Panc1 (cell line): ENCODE measurements around the gene COMMD2. TPM values are rescaled to one million over a fixed set of nuclear protein-coding genes. Genes with fewer than 3 reads are reported as not detected.

Source experiments
- ATAC-seq: fragments of 200-7000 bp; cut with Tn5 transposase; 2 replicates; pipeline ENCODE4 v1.9.1; 2020; ENCODE audit warnings: mild to moderate bottlenecking, moderate library complexity
- BruUV-seq: library from RNA; stranded (reverse); fragments of 400-500 nt; replicated peaks from 2 replicates; lab custom pipeline; 2021; lab: Mats Ljungman, UMichigan
- CTCF ChIA-PET: fragments of 300-600 bp; sonication (Branson Sonifier 250); formaldehyde crosslinking; loops from one replicate; lab custom pipeline; 2022; ENCODE audit warnings: antibody characterized with exemption; lab: Charles Lee
- POLR2A ChIA-PET: fragments of 300-600 bp; sonication (Branson Sonifier 250); formaldehyde crosslinking; loops from one replicate; lab custom pipeline; 2022; ENCODE audit warnings: antibody characterized with exemption; lab: Charles Lee
- DNase-seq: peaks from one replicate; pipeline ENCODE4 v3.0.0-alpha.2; 2010; ENCODE audit warnings: low read depth, low spot score
- H3K27ac ChIP-seq: 2 replicates; pipeline ENCODE4 v1.5.1; 2011; ENCODE audit warnings: mild to moderate bottlenecking, low read length, inconsistent platforms
- H3K27me3 ChIP-seq: fragments of 200-500 bp; sonication (Bioruptor generic); 2 replicates; pipeline ENCODE4 v1.6.0; 2014; ENCODE audit warnings: low read length, inconsistent platforms; ENCODE audit not compliant: control insufficient read depth, insufficient read depth
- H3K36me3 ChIP-seq: fragments of 200-500 bp; sonication (Bioruptor generic); 2 replicates; pipeline ENCODE4 v1.5.1; 2014; ENCODE audit warnings: inconsistent platforms, mild to moderate bottlenecking, low read length, moderate library complexity; ENCODE audit not compliant: control insufficient read depth, insufficient read depth
- H3K4me1 ChIP-seq: 2 replicates; pipeline ENCODE4 v1.5.1; 2011; ENCODE audit warnings: inconsistent platforms, mild to moderate bottlenecking, low read length, moderate library complexity; ENCODE audit not compliant: control insufficient read depth, insufficient read depth
- H3K4me3 ChIP-seq, 2 experiments: 2 replicates each; pipeline ENCODE4 v1.5.1; 2011 to 2012; ENCODE audit warnings: low read depth in 2 of 2, low read length in 2 of 2, mild to moderate bottlenecking in 2 of 2, inconsistent platforms in 1 of 2, moderate library complexity in 1 of 2
- H3K9me3 ChIP-seq: fragments of 200-500 bp; sonication (Bioruptor generic); 2 replicates; pipeline ENCODE4 v1.5.1; 2014; ENCODE audit warnings: low read depth, mild to moderate bottlenecking, inconsistent platforms, low read length, moderate library complexity; ENCODE audit not compliant: control insufficient read depth, insufficient read depth
- POLR2AphosphoS5 ChIP-seq: IDR thresholded peaks from 2 replicates; pipeline ENCODE4 v1.6.1; 2012; ENCODE audit warnings: mild to moderate bottlenecking, low read depth, low read length, moderate library complexity
- SIN3A ChIP-seq: IDR thresholded peaks from 2 replicates; pipeline ENCODE4 v1.6.1; 2012; ENCODE audit warnings: low read depth, mild to moderate bottlenecking, low read length, moderate library complexity, borderline replicate concordance; ENCODE audit not compliant: insufficient read depth
- TCF7L2 ChIP-seq: IDR thresholded peaks from 2 replicates; pipeline ENCODE4 v1.6.1; 2011; ENCODE audit warnings: mild to moderate bottlenecking, low read depth, low read length, inconsistent platforms
- in situ Hi-C: cut with HindIII; loops from 2 replicates; pipeline ENCODE4 v1.10.0; 2016; ENCODE audit warnings: low sequenced_read_pairs, low pct_unique_long_range_greater_than_20kb
- intact Hi-C: fragments of 100-400 bp; cut with micrococcal nuclease; formaldehyde crosslinking; loops from one replicate; pipeline ENCODE4 v1.10.0; 2022; ENCODE audit not compliant: unreplicated experiment
- total RNA-seq: library from RNA; stranded (reverse); gene quantifications from one replicate; pipeline ENCODE4 v1.2.1, GENCODE V29; 2021; ENCODE audit not compliant: unreplicated experiment
- TF ChIP-seq, protein P1 (sequence below), 2 experiments: IDR thresholded peaks; 2 replicates each; pipeline ENCODE4 v1.6.1; 2011 to 2012; ENCODE audit warnings: low read depth in 2 of 2, control low read depth in 1 of 2, low read length in 1 of 2, mild to moderate bottlenecking in 1 of 2, moderate library complexity in 1 of 2; ENCODE audit not compliant: insufficient read depth in 1 of 2
- TF ChIP-seq, protein P2 (sequence below): fragments of 450-650 bp; IDR thresholded peaks from 2 replicates; pipeline ENCODE4 v1.5.1; 2017; ENCODE audit warnings: mild to moderate bottlenecking

The COMMD2 gene
- total RNA-seq, 1 experiment from 2014 or later = 70.2 TPM

DNA sequence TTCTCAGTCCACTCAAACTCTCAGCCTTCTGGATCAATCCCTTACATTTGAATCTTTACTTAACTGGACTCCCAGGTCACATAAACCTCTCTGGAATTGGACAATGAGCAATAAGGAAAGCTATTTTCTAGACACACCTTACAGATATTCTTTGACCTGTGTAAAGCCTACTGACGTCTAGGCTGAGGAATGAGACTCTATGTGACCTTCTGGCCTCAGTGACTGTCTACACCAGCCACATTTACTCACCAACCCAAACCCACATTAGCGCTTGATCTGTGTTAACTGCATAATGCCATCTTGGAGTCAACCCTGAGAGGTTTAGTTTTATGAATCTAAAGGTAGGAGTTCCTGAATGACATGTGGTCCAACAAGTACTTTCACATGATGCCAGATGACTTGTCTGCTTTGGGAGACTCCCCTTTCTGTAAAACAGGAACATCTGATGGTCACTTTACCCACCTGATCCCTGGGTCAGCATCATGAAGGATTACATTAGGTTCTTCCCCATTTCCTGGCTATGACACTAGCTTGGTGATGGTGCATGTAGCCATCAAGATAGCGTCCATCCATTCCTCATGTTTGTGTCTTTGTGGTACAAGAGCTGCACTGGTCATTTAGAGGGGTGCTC is 11.4 kb upstream of the COMMD2 start:
- Histone ChIP-seq H3K36me3 (no peaks in the 10 kb centered on the region), H3K27ac (no peak overlapping the region), H3K27me3 (peaks cover 3% of the 10 kb centered on the region; the same call in 1 of the 2 replicates), H3K4me3 (no peak overlapping the region), H3K9me3 (no peaks in the 10 kb centered on the region), H3K4me1 (no peaks in the 10 kb centered on the region)
- TF ChIP-seq, protein P1, sequence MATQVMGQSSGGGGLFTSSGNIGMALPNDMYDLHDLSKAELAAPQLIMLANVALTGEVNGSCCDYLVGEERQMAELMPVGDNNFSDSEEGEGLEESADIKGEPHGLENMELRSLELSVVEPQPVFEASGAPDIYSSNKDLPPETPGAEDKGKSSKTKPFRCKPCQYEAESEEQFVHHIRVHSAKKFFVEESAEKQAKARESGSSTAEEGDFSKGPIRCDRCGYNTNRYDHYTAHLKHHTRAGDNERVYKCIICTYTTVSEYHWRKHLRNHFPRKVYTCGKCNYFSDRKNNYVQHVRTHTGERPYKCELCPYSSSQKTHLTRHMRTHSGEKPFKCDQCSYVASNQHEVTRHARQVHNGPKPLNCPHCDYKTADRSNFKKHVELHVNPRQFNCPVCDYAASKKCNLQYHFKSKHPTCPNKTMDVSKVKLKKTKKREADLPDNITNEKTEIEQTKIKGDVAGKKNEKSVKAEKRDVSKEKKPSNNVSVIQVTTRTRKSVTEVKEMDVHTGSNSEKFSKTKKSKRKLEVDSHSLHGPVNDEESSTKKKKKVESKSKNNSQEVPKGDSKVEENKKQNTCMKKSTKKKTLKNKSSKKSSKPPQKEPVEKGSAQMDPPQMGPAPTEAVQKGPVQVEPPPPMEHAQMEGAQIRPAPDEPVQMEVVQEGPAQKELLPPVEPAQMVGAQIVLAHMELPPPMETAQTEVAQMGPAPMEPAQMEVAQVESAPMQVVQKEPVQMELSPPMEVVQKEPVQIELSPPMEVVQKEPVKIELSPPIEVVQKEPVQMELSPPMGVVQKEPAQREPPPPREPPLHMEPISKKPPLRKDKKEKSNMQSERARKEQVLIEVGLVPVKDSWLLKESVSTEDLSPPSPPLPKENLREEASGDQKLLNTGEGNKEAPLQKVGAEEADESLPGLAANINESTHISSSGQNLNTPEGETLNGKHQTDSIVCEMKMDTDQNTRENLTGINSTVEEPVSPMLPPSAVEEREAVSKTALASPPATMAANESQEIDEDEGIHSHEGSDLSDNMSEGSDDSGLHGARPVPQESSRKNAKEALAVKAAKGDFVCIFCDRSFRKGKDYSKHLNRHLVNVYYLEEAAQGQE (IDR thresholded peaks at IDR 0.05; ENCODE audit: insufficient read depth in 1 of 2, low read depth in 2 of 2, low read length in 1 of 2) = no peak
- TF ChIP-seq, protein P2, sequence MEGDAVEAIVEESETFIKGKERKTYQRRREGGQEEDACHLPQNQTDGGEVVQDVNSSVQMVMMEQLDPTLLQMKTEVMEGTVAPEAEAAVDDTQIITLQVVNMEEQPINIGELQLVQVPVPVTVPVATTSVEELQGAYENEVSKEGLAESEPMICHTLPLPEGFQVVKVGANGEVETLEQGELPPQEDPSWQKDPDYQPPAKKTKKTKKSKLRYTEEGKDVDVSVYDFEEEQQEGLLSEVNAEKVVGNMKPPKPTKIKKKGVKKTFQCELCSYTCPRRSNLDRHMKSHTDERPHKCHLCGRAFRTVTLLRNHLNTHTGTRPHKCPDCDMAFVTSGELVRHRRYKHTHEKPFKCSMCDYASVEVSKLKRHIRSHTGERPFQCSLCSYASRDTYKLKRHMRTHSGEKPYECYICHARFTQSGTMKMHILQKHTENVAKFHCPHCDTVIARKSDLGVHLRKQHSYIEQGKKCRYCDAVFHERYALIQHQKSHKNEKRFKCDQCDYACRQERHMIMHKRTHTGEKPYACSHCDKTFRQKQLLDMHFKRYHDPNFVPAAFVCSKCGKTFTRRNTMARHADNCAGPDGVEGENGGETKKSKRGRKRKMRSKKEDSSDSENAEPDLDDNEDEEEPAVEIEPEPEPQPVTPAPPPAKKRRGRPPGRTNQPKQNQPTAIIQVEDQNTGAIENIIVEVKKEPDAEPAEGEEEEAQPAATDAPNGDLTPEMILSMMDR = no peak
- no peak for TF ChIP-seq POLR2AphosphoS5
- no peak for TF ChIP-seq TCF7L2
- TF ChIP-seq SIN3A = no peak
- no TSS peak for BruUV-seq
- in situ Hi-C loops (no loop called here), intact Hi-C loops (no loop called here)
- CTCF ChIA-PET = no interaction called here
- DNase-seq (no peak), ATAC-seq (no peak)
- POLR2A ChIA-PET = no interaction called here

DNA sequence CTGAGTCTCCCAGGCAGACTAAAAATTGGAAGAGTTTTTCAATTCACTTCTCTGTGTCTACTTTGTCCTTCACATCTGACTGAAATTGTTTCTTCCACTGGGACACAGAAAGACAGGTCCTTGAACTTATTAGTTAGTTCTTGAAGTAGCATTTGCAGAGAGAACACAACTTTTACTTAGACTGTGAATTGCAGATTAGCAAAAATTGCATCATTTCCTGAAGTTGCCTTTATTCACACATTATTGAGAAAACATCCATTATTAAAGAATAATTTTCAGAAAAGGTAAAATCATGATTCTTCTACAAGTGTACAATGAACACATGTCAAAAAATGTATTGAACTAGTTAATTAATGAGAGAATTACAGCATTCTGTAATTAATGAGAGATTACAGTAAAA is 1.4 kb upstream of the COMMD2 start:
- TF ChIP-seq TCF7L2 = no peak
- TF ChIP-seq, protein P1 (IDR thresholded peaks at IDR 0.05; ENCODE audit: insufficient read depth in 1 of 2, low read depth in 2 of 2, low read length in 1 of 2) = no peak
- no peak for TF ChIP-seq POLR2AphosphoS5
- TF ChIP-seq SIN3A = no peak
- TF ChIP-seq, protein P2 = no peak
- POLR2A ChIA-PET = no interaction called here

More for the DNA sequence above, 1.4 kb upstream of the COMMD2 start:
- Histone ChIP-seq H3K27me3 (no peaks in the 10 kb centered on the region), H3K4me3 (no peak overlapping the region), H3K27ac (no peak overlapping the region; the same call in 1 of the 2 replicates), H3K9me3 (no peaks in the 10 kb centered on the region), H3K36me3 (peaks cover 20% of the 10 kb centered on the region), H3K4me1 (peaks cover 15% of the 10 kb centered on the region)
- in situ Hi-C loops (no loop called here), intact Hi-C loops (no loop called here)
- no TSS peak for BruUV-seq
- CTCF ChIA-PET = no interaction called here
- DNase-seq (no peak), ATAC-seq (no peak)
